ENCODE measurements around the gene GALNT17. TPM values are rescaled to one million over a fixed set of nuclear protein-coding genes. Genes with fewer than 3 reads are reported as not detected.

The GALNT17 gene
- total RNA-seq, 1 experiment from 2014 or later: not detected

GRCh38 chr7:71320916-71321315 lies 189.0 kb downstream of the GALNT17 start:
- TF ChIP-seq CTCF (conservative IDR thresholded peaks at IDR 0.05; ENCODE audit: low read depth, low read length): no peak
- TF ChIP-seq EZH2phosphoT487 (IDR thresholded peaks at IDR 0.05; ENCODE audit: borderline replicate concordance, low read length): no peak
- TF ChIP-seq EZH2 (IDR thresholded peaks at IDR 0.05; ENCODE audit: low read length, unreplicated experiment): no peak
- no TSS peak for BruUV-seq (replicated peaks)

GRCh38 chr7:71322201-71322600 lies 190.3 kb downstream of the GALNT17 start:
- no peak overlapping the region for H3K4me3 ChIP-seq (ENCODE audit: low read length)
- H3K4me2 ChIP-seq (ENCODE audit: low read length): no peak overlapping the region
- H3K9me3 ChIP-seq (ENCODE audit: low read length): peaks cover 6% of the 10 kb centered on the region; the same call in 1 of the 2 replicates
- TF ChIP-seq EZH2 (IDR thresholded peaks at IDR 0.05; ENCODE audit: low read length, unreplicated experiment) (no peak), EZH2phosphoT487 (IDR thresholded peaks at IDR 0.05; ENCODE audit: borderline replicate concordance, low read length) (no peak), CTCF (conservative IDR thresholded peaks at IDR 0.05; ENCODE audit: low read depth, low read length) (no peak)
- H2AFZ ChIP-seq (ENCODE audit: low read length): no peak overlapping the region
- H3K27me3 ChIP-seq (ENCODE audit: low read length): no peaks in the 10 kb centered on the region
- H3F3A ChIP-seq (ENCODE audit: low read length, unreplicated experiment): no peaks in the 10 kb centered on the region
- H3K79me2 ChIP-seq (ENCODE audit: low read length): no peaks in the 10 kb centered on the region
- ChIA-PET CTCF (no interaction called here), POLR2A (ENCODE audit: unreplicated experiment) (no interaction called here)
- intact Hi-C loops (cut with micrococcal nuclease): no loop called here
- ATAC-seq: no peak
- no peaks in the 10 kb centered on the region for H4K20me1 ChIP-seq (ENCODE audit: low read length)
- no TSS peak for BruUV-seq (replicated peaks)
- H3K36me3 ChIP-seq (ENCODE audit: low read depth, low read length): no peaks in the 10 kb centered on the region
- H3K9ac ChIP-seq (ENCODE audit: low read length): no peak overlapping the region
- DNase-seq: no peak
- H3K9me2 ChIP-seq (replicated peaks; ENCODE audit: low read length): no peaks in the 10 kb centered on the region
- no peak overlapping the region for H3K27ac ChIP-seq (ENCODE audit: low read length)
- no peaks in the 10 kb centered on the region for H3K4me1 ChIP-seq (ENCODE audit: insufficient read depth, low read length)

More at GRCh38 chr7:71320916-71321315, 189.0 kb downstream of the GALNT17 start:
- H3K27me3 ChIP-seq (ENCODE audit: low read length): no peaks in the 10 kb centered on the region
- DNase-seq: no peak
- H3F3A ChIP-seq (ENCODE audit: low read length, unreplicated experiment): no peaks in the 10 kb centered on the region
- no peak for ATAC-seq
- H4K20me1 ChIP-seq (ENCODE audit: low read length): no peaks in the 10 kb centered on the region
- ChIA-PET POLR2A (ENCODE audit: unreplicated experiment) (no interaction called here), CTCF (no interaction called here)
- H3K4me2 ChIP-seq (ENCODE audit: low read length): no peak overlapping the region
- H3K9me3 ChIP-seq (ENCODE audit: low read length): peaks cover 6% of the 10 kb centered on the region; the same call in 1 of the 2 replicates
- no peaks in the 10 kb centered on the region for H3K79me2 ChIP-seq (ENCODE audit: low read length)
- no peaks in the 10 kb centered on the region for H3K9me2 ChIP-seq (replicated peaks; ENCODE audit: low read length)
- no peak overlapping the region for H3K4me3 ChIP-seq (ENCODE audit: low read length)
- intact Hi-C loops (cut with micrococcal nuclease): no loop called here
- H3K27ac ChIP-seq (ENCODE audit: low read length): no peak overlapping the region
- H2AFZ ChIP-seq (ENCODE audit: low read length): no peak overlapping the region
- no peak overlapping the region for H3K9ac ChIP-seq (ENCODE audit: low read length)
- H3K36me3 ChIP-seq (ENCODE audit: low read depth, low read length): no peaks in the 10 kb centered on the region
- H3K4me1 ChIP-seq (ENCODE audit: insufficient read depth, low read length): no peaks in the 10 kb centered on the region

GRCh38 chr7:71323726-71324125 lies 191.8 kb downstream of the GALNT17 start:
- Histone ChIP-seq H3K4me2 (ENCODE audit: low read length) (no peak overlapping the region), H3K27me3 (ENCODE audit: low read length) (no peaks in the 10 kb centered on the region), H3K27ac (ENCODE audit: low read length) (no peak overlapping the region), H3K36me3 (ENCODE audit: low read depth, low read length) (no peaks in the 10 kb centered on the region), H4K20me1 (ENCODE audit: low read length) (no peaks in the 10 kb centered on the region), H3K4me1 (ENCODE audit: insufficient read depth, low read length) (no peaks in the 10 kb centered on the region), H3K4me3 (ENCODE audit: low read length) (no peak overlapping the region), H3K9ac (ENCODE audit: low read length) (no peak overlapping the region), H2AFZ (ENCODE audit: low read length) (no peak overlapping the region), H3K9me2 (replicated peaks; ENCODE audit: low read length) (no peaks in the 10 kb centered on the region), H3K79me2 (ENCODE audit: low read length) (no peaks in the 10 kb centered on the region), H3F3A (ENCODE audit: low read length, unreplicated experiment) (no peaks in the 10 kb centered on the region), H3K9me3 (ENCODE audit: low read length) (peaks cover 6% of the 10 kb centered on the region; the same call in 1 of the 2 replicates)
- intact Hi-C loops (cut with micrococcal nuclease): no loop called here
- TF ChIP-seq EZH2phosphoT487 (IDR thresholded peaks at IDR 0.05; ENCODE audit: borderline replicate concordance, low read length) (no peak), CTCF (conservative IDR thresholded peaks at IDR 0.05; ENCODE audit: low read depth, low read length) (no peak), EZH2 (IDR thresholded peaks at IDR 0.05; ENCODE audit: low read length, unreplicated experiment) (no peak)
- POLR2A ChIA-PET (ENCODE audit: unreplicated experiment): no interaction called here
- no TSS peak for BruUV-seq (replicated peaks)
- CTCF ChIA-PET: no interaction called here
- no peak for DNase-seq
- no peak for ATAC-seq
